Lower leg skin (tissue), 3 donors: ENCODE data around the gene PCMT1.

Experiments
- POLR2A ChIP-seq, 2 donors: fragments of 450-650 bp; IDR thresholded peaks; one replicate each; pipeline ENCODE4 v1.6.1; 2016 to 2017; ENCODE audit warnings: antibody characterized with exemption in 2 of 2, mild to moderate bottlenecking in 1 of 2, moderate library complexity in 1 of 2
- TF ChIP-seq, protein P1 (sequence below), 3 donors: fragments of 450-650 bp; IDR thresholded peaks; one replicate each; pipeline ENCODE4 v1.5.1; 2016; ENCODE audit warnings: antibody characterized with exemption in 3 of 3, mild to moderate bottlenecking in 3 of 3, moderate library complexity in 2 of 3

DNA sequence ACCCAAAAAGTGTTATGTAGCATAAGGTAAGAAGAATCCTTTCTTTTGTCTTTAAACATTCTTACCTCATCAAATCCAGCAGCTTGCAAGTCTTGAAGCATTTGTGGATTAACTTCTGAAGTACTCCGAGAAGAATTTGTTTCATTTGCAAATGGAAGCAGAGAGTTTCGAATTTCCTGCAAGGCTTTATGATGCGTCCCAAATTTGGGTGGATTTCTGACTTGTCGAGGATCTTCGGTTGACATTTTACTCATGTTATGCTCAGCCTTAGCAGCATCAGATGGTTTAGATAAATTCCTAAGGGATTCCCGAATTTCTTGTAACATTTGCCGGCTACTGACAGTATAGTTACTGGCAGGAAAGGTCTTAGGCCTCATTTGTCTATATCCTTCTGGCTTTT is 47.8 kb upstream of the PCMT1 start:
- TF ChIP-seq, protein P1, sequence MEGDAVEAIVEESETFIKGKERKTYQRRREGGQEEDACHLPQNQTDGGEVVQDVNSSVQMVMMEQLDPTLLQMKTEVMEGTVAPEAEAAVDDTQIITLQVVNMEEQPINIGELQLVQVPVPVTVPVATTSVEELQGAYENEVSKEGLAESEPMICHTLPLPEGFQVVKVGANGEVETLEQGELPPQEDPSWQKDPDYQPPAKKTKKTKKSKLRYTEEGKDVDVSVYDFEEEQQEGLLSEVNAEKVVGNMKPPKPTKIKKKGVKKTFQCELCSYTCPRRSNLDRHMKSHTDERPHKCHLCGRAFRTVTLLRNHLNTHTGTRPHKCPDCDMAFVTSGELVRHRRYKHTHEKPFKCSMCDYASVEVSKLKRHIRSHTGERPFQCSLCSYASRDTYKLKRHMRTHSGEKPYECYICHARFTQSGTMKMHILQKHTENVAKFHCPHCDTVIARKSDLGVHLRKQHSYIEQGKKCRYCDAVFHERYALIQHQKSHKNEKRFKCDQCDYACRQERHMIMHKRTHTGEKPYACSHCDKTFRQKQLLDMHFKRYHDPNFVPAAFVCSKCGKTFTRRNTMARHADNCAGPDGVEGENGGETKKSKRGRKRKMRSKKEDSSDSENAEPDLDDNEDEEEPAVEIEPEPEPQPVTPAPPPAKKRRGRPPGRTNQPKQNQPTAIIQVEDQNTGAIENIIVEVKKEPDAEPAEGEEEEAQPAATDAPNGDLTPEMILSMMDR (IDR thresholded peaks at IDR 0.05), result no peak
- no peak for TF ChIP-seq POLR2A (IDR thresholded peaks at IDR 0.05)
